Measurements from ENCODE around the gene PCCA. TPM values are rescaled to one million over a fixed set of nuclear protein-coding genes. Genes with fewer than 3 reads are reported as not detected.
"Not testable (repeated sequence)": the region's sequence is repeated elsewhere in the genome, so short reads cannot be mapped to it uniquely, and the experiment has no call there.

Gene PCCA
- total and polyA plus RNA-seq, 9 donors = 23.5 to 62.4 (median 45.8) TPM

GRCh38 chr13:100140441-100140840 lies 51.5 kb downstream of the PCCA start:
- Histone ChIP-seq H3K27ac (no peak overlapping the region), H3K4me1 (ENCODE audit: insufficient read depth) (no peaks in the 10 kb centered on the region), H3K36me3 (no peaks in the 10 kb centered on the region), H3K27me3 (no peaks in the 10 kb centered on the region), H3K9me3 (no peaks in the 10 kb centered on the region), H3K4me3 (no peak overlapping the region)
- no peak for TF ChIP-seq CTCF (IDR thresholded peaks at IDR 0.05)
- TF ChIP-seq EP300 (IDR thresholded peaks at IDR 0.05) = no peak
- no peak for TF ChIP-seq POLR2A (IDR thresholded peaks at IDR 0.05)
- intact Hi-C loops (cut with DNase I) = no loop called here
- no peak for DNase-seq
- WGBS, 3 donors = 26 to 63% (median 30%) methylated on average over 2 of the region's 2 CpGs

GRCh38 chr13:100141461-100141961 lies 52.6 kb downstream of the PCCA start:
- H3K4me1 ChIP-seq (ENCODE audit: insufficient read depth); intact Hi-C loops (cut with DNase I); H3K36me3 ChIP-seq; H3K4me3 ChIP-seq; DNase-seq; H3K27me3 ChIP-seq; H3K27ac ChIP-seq; H3K9me3 ChIP-seq: not testable (repeated sequence)
- WGBS, 3 donors = 95 to 97% (median 97%) methylated on average over 5 of the region's 5 CpGs

- H3K4me1 ChIP-seq (ENCODE audit: insufficient read depth) = no peaks in the 10 kb centered on the region
- TF ChIP-seq EP300 (IDR thresholded peaks at IDR 0.05) (no peak), CTCF (IDR thresholded peaks at IDR 0.05) (no peak)
- H3K9me3 ChIP-seq = no peaks in the 10 kb centered on the region
- no peaks in the 10 kb centered on the region for H3K27me3 ChIP-seq
- H3K27ac ChIP-seq = no peak overlapping the region
- no peak for DNase-seq
- no peak overlapping the region for H3K4me3 ChIP-seq
- no peaks in the 10 kb centered on the region for H3K36me3 ChIP-seq
- 91 to 99% (median 99%) methylated on average over 3 of the region's 3 CpGs for WGBS, 3 donors
- intact Hi-C loops (cut with DNase I) = no loop called here
These were observed 57.6 kb downstream of the PCCA start for GRCh38 chr13:100146534-100146933.

GRCh38 chr13:100147825-100148224 lies 58.9 kb downstream of the PCCA start:
- H3K36me3 ChIP-seq = no peaks in the 10 kb centered on the region
- no peak for DNase-seq
- WGBS, 3 donors = 94 to 97% (median 96%) methylated on average over 4 of the region's 4 CpGs

GRCh38 chr13:100148422-100148821 lies 59.5 kb downstream of the PCCA start:
- Histone ChIP-seq H3K9me3 (no peaks in the 10 kb centered on the region), H3K27me3 (no peaks in the 10 kb centered on the region), H3K4me3 (no peak overlapping the region), H3K36me3 (no peaks in the 10 kb centered on the region), H3K27ac (no peak overlapping the region), H3K4me1 (ENCODE audit: insufficient read depth) (no peaks in the 10 kb centered on the region)
- DNase-seq = no peak
- TF ChIP-seq POLR2A (IDR thresholded peaks at IDR 0.05) = no peak
- TF ChIP-seq CTCF (IDR thresholded peaks at IDR 0.05) = no peak
- TF ChIP-seq EP300 (IDR thresholded peaks at IDR 0.05) = no peak
- 58 to 75% (median 62%) methylated on average over 4 of the region's 4 CpGs for WGBS, 3 donors
- intact Hi-C loops (cut with DNase I) = no loop called here

More at GRCh38 chr13:100147825-100148224, 58.9 kb downstream of the PCCA start:
- no peaks in the 10 kb centered on the region for H3K27me3 ChIP-seq
- no peaks in the 10 kb centered on the region for H3K4me1 ChIP-seq (ENCODE audit: insufficient read depth)
- TF ChIP-seq EP300 (IDR thresholded peaks at IDR 0.05) (no peak), CTCF (IDR thresholded peaks at IDR 0.05) (no peak), POLR2A (IDR thresholded peaks at IDR 0.05) (no peak)
- no peak overlapping the region for H3K4me3 ChIP-seq
- H3K9me3 ChIP-seq = no peaks in the 10 kb centered on the region
- H3K27ac ChIP-seq = no peak overlapping the region
- intact Hi-C loops (cut with DNase I) = no loop called here
